OCI-LY1 (cell line): ENCODE results near the gene LCN6.

Source experiments
- CTCF ChIP-seq: fragments of 200-600 bp; sonication (generic), shearing (Covaris generic); IDR thresholded peaks from 2 replicates; pipeline ENCODE4 v1.5.1; 2017; ENCODE audit warnings: mild to moderate bottlenecking, antibody characterized with exemption, low read length, moderate library complexity, mixed read lengths
- EZH2 ChIP-seq: fragments of 200-600 bp; sonication (generic), shearing (Covaris generic); IDR thresholded peaks from 2 replicates; pipeline ENCODE4 v1.8.0; 2017; ENCODE audit warnings: borderline replicate concordance, mixed run types, mild to moderate bottlenecking, antibody characterized with exemption, low read length, moderate library complexity, mixed read lengths

- TF ChIP-seq CTCF (no peak), EZH2 (no peak)
These were observed 19.2 kb downstream of the LCN6 start for GRCh38 chr9:136729144-136729543.
